ENCODE measurements around the gene SLC29A2.

DNA sequence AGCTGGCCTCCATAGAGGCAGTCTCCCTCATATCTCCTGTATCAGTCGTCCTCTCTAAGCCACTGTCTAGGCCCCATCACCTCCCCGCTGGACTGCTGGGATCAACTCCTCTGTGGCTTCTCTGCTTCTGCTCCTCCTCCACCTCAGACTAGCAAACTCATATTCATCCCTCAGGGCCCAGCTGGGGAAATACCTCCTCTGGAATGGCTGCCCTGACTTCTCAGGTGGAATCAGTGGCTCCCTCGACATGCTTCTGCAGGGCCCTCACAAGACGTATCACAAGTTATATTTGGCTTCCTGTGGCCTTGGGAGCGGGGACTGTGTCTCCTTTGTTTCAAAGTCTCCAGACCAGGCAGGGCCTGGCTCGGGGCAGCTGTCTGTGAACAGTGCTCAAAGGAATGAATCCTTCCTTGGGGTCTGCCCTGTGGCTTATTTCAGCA, 10.0 kb downstream of the SLC29A2 start:
- no peak for TF ChIP-seq RAD21 (IDR thresholded peaks at IDR 0.05)
- TF ChIP-seq CTCF (IDR thresholded peaks at IDR 0.05; ENCODE audit: low read depth, low read length, missing input control) = no peak
- TF ChIP-seq, protein P1, sequence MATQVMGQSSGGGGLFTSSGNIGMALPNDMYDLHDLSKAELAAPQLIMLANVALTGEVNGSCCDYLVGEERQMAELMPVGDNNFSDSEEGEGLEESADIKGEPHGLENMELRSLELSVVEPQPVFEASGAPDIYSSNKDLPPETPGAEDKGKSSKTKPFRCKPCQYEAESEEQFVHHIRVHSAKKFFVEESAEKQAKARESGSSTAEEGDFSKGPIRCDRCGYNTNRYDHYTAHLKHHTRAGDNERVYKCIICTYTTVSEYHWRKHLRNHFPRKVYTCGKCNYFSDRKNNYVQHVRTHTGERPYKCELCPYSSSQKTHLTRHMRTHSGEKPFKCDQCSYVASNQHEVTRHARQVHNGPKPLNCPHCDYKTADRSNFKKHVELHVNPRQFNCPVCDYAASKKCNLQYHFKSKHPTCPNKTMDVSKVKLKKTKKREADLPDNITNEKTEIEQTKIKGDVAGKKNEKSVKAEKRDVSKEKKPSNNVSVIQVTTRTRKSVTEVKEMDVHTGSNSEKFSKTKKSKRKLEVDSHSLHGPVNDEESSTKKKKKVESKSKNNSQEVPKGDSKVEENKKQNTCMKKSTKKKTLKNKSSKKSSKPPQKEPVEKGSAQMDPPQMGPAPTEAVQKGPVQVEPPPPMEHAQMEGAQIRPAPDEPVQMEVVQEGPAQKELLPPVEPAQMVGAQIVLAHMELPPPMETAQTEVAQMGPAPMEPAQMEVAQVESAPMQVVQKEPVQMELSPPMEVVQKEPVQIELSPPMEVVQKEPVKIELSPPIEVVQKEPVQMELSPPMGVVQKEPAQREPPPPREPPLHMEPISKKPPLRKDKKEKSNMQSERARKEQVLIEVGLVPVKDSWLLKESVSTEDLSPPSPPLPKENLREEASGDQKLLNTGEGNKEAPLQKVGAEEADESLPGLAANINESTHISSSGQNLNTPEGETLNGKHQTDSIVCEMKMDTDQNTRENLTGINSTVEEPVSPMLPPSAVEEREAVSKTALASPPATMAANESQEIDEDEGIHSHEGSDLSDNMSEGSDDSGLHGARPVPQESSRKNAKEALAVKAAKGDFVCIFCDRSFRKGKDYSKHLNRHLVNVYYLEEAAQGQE (IDR thresholded peaks at IDR 0.05) = no peak
- no peak for TF ChIP-seq SP1 (IDR thresholded peaks at IDR 0.05)
- no peak for TF ChIP-seq HNF4A (conservative IDR thresholded peaks at IDR 0.05)
- TF ChIP-seq YY1 (IDR thresholded peaks at IDR 0.05) = no peak
- TF ChIP-seq, protein P2, sequence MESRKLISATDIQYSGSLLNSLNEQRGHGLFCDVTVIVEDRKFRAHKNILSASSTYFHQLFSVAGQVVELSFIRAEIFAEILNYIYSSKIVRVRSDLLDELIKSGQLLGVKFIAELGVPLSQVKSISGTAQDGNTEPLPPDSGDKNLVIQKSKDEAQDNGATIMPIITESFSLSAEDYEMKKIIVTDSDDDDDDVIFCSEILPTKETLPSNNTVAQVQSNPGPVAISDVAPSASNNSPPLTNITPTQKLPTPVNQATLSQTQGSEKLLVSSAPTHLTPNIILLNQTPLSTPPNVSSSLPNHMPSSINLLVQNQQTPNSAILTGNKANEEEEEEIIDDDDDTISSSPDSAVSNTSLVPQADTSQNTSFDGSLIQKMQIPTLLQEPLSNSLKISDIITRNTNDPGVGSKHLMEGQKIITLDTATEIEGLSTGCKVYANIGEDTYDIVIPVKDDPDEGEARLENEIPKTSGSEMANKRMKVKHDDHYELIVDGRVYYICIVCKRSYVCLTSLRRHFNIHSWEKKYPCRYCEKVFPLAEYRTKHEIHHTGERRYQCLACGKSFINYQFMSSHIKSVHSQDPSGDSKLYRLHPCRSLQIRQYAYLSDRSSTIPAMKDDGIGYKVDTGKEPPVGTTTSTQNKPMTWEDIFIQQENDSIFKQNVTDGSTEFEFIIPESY (IDR thresholded peaks at IDR 0.05) = no peak
- no peak for TF ChIP-seq RXRA (IDR thresholded peaks at IDR 0.05)
- TF ChIP-seq, protein P3, sequence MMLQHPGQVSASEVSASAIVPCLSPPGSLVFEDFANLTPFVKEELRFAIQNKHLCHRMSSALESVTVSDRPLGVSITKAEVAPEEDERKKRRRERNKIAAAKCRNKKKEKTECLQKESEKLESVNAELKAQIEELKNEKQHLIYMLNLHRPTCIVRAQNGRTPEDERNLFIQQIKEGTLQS (IDR thresholded peaks at IDR 0.05) = no peak
- TF ChIP-seq MAX (IDR thresholded peaks at IDR 0.05) = no peak

Data from liver (tissue), 3 donors.